COLO668 (cell line): ENCODE results near the gene ASGR2.
"Not testable (repeated sequence)": the region's sequence is repeated elsewhere in the genome, so short reads cannot be mapped to it uniquely, and the experiment has no call there.

Experiments used
- DNase-seq: peaks from one replicate; lab custom pipeline; 2025; ENCODE audit not compliant: unreplicated experiment; lab: John Stamatoyannopoulos, UW

ASGR2 gene, protein sequence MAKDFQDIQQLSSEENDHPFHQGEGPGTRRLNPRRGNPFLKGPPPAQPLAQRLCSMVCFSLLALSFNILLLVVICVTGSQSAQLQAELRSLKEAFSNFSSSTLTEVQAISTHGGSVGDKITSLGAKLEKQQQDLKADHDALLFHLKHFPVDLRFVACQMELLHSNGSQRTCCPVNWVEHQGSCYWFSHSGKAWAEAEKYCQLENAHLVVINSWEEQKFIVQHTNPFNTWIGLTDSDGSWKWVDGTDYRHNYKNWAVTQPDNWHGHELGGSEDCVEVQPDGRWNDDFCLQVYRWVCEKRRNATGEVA

DNA sequence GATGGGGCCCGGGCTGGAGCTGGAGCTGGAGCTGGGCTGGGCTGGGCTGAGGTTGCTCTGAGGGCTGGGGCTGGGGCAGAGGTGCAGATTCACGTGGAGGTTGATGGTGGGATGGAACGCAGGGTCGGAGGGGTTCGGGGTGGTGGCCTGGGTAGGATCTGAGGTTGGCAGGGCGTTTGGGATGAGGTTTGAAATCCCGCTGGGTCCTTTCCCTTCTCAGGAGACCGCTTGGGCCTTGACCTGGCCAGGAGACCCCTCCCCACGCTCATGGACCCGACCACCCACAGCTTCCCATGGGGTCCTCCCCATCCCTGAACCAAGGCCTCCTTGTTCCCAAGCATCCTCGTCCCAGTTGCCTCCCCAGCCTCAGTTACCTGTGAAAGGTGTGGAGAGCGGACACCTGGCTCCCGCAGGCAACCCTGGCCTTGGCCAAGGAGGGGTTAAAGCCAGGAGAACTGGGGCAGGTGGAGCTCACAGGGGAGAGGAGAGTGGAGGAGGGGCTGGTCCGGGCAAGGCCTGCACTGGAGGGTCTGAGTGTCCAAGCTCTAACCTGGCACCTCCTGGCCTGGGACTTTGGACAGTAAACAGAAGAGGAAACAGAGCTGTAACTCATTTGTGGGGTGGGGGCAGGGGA is at the start of gene ASGR2:
TSS of gene ASGR2 (minus strand) at position 582 of the 634 bp plus-strand sequence. CDS start 582 bp downstream, outside the sequence.
- DNase-seq = no peak

DNA sequence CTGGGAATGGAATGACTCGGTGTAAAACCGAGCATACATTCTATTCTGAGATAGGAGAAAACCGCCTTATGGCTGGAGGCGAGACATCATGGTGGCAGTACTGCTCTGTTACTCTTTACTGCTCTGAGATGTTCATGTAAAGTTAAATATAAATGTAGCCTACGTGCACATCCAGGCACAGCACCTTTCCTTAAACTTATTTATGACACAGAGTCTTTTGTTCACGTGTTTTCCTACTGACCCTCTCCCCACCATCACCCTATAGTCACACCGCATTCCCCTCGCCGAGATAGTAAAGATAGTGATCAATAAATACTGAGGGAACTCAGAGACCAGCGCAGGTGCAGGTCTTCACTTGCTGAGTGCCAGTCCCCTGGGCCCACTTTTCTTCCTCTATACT is 44.9 kb upstream of the ASGR2 start:
- not testable (repeated sequence) for DNase-seq

DNA sequence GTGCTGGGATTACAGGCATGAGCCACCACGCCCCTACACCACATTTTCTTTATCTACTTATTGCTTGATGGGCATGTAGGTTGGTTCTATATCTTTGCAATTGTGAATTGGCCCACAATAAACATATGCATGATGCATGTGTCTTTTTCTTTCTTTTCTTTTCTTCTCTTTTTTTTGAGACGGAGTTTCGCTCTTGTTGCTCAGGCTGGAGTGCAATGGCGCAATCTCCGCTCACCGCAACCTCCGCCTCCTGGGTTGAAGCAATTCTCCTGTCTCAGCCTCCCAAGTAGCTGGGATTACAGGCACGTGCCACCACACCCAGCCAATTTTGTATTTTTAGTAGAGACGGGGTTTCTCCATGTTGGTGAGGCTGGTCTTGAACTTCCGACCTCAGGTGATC is 43.8 kb upstream of the ASGR2 start:
- not testable (repeated sequence) for DNase-seq

DNA sequence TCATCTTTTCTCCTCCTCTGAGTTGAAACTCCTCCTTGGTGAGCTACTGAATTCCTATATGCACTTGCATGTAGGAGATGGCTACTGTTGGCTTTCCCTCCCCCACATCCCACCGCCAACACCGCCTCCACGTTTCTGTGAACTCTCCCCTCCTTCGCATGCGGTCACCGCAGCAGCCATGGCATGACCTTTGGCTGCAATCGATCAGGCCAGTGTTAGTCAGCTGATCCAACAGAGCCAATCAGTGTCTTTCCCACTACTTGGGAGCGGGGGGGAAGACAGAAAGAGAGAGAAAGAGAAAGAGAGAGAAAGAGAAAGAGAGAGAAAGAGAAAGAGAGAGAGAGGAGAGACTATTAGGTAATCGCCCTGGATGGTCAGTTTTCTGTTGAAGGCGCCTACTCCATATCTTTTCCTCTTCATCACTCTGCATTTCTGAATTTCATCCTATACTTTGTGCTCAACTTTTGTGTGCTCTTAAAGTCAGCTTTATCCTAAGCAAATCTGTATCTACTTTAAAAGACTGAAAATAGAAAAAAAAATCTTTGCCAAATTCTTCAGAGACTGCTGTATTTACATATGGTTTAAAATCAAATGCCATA is 41.8 kb upstream of the ASGR2 start:
- no peak for DNase-seq

DNA sequence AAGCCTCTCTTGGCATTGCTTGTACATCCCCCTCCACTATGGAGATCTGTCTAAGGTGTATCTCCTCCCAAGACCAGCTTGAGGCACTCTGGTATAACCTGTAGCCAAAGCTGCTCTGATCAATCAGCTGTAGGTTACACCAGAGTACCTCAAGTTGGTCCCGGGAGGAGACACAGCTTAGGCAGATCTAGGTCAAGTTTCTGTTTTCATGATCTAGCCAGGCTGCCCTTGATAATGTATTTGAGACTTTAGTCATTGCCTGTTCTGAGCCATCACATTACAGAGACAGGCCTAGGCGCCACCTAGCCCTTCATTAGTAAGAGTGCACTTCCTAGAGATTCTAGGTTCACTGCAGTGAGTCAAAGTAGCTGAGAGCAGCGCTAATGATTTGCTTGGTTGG is 33.1 kb upstream of the ASGR2 start:
- no peak for DNase-seq

DNA sequence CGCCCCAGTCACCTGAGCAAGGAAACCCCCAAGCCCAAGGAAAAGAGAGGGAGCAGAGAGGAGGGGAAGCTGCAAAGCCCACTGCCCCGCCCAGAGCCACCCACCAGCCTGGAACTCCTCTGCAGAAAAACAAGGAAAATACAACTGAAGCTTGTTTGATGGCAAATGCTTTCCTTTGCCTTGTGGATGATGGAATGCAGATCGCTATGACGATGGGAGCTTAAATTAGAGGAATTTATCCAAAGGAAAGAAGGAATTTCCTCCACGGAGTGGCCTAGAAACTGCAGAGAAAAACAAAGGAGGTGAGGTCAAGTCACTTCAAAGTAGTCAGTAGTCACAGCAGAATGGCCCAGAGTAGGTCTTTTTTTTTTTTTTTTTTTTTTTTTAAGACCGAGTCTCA is 31.5 kb upstream of the ASGR2 start:
- DNase-seq = no peak

DNA sequence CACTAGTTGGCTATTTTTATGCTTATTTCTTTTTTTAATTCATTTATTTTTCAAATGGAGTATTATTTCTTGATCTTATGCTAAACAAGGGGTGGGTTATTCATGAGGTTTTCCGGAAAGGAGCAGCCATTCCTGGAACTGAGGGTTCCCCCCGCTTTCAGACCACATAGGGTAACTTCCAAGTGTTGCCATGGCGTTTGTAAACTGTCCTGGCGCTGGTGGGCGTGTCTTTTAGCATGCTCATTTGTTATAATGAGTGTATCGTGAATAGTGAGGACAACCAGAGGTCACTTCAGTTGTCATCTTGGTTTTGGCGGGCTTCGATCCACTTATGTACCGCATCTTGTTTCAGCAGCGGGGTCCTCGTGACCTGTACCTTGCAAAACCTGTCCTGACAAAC is 29.6 kb upstream of the ASGR2 start:
- no peak for DNase-seq

DNA sequence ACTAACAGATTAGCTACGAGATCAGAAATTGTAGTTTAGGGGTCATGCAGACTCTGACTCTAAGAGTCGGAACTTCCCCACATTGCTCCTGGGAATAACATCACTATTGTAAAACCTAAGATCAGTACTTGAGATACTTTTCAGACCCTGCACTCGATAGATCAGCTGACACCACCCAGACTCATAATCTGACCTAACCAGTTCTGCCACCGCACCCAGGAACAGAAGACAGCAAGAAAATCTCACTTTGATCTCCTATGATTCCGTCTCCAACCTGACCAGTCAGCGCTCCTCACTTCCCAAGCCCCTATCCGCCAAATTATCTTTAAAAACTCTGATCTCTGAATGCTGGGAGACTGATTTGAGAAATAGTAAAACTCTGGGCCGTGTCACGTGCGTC is 27.2 kb upstream of the ASGR2 start:
- DNase-seq = no peak

DNA sequence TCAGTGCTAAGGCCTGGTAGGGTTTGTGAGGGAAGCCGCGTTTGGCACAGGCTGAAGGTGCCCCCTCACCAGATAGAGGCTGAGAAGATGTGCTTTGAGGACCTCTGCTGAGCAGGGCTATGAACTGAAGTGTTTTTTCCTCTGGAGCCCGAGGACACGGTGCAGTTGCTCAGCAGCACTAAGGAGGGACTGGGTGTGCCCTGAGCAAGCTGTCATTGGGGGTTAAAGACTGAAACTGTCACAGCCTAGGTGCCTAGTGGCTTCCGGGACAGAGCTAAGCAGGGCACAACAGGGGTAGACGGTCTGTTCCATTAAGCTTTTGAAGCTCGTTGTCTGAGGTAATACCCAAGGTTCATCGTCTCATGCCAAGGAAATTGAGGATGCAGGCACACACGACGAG is 24.8 kb upstream of the ASGR2 start:
- no peak for DNase-seq

DNA sequence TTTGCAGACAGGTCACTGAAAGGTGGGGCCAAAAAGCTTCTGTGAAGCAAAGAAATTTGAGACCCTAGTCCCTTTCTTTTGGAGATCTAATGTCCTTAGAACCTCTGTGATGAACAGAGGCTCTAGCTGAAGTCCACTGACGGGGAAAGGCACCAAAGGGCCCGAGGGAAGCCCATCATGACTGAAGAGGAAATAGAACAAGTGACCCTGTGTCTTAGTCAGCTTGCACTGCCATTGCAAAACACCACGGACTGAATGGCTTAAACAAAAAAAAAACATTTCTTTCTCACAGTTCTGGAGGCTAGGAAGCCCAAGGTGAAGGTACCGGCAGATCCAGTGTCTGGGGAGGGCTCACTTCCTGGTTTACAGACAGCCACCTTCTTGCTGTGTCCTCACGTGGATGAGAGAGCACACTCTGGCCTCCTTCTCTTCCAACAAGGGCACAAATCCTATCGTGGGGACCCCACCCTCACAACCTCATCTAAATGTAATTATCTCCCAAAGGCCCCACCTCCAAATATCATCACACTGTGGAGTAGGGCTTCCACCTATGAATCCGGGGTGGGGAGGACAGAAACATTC is 24.3 kb upstream of the ASGR2 start:
- DNase-seq = no peak

DNA sequence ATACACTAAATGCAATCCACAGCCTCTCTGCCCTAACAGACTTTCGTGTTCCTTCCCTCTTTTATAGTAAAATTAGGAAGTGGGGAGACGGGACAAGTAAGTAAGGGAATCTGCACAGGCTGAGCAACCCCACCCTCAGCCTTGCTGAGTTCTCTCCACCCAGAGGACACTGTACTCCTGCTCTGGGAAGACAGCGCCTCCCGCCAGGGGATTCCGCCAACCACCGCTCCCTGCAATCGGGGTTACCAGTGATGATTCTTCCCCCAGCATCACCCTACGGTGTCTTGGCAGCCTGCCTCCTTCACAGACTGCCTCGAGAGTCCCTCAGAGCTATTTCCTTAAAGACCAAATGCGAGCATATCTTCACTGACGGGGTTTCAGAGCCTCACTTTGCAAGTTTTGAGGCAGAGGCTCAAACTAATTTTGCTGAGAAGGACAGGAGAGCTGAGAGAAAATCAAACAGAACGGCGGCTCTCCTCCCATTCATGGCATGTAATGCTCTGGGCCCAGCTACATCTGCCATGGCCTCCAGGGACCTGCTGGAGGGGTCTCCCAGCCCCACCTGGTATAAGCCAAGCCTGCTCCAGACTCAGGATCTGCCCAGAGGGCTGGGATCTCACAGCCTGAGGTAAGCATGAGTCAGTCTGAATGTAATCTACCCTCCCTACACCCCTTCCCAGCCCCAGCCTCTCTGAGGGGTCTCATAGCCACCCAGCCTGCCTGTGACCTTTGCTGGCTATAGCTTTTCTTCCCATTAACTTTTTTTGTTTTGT is 22.7 kb upstream of the ASGR2 start:
- no peak for DNase-seq

DNA sequence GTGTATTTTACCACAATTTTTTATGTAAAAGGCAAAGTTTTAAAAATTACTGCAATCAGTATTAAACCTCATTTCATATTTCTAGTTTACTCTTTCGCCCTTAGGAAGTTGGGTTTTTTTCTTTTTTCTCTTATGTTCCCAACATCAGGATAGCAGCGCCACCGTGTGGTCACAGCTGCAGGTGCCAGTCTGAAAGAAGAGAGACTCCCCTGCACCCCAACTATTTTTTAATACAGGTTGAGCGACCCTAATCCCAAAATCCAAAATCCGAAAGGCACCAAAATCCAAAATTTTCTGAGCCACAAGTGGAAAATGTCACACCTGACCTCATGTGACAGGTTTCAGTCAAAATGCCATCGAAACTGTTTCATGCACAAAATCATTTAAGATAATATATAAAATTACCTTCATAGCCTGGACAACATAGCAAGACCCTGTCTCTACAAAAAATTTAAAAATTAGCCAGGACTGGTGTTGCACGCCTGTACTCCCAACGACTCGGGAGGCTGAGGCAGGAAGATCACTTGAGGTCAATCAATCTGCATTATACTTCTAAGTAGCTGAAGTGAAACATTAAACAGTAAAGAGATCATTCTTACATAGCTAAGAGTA is 21.8 kb upstream of the ASGR2 start:
- peak; percentile 51 for DNase-seq

DNA sequence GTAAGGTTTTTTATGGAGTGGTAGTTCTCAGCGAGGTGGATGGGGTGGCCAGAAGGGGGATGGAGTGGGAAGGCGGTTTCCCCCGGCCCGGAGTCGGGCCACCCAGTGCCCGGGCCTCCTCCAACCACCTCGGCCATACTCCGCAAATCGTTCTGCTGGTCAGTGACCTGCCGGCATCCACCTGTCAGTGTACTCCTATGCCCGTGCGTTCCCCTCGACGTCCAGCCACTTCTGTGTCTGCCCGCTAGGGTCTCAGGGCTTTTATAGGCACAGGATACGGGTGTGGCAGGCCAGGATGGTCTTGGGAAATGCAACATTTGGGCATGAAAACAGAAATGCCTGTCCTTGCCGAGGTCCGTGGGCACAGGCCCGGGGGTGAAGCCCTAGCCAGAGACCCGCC is 19.3 kb upstream of the ASGR2 start:
- DNase-seq = no peak

DNA sequence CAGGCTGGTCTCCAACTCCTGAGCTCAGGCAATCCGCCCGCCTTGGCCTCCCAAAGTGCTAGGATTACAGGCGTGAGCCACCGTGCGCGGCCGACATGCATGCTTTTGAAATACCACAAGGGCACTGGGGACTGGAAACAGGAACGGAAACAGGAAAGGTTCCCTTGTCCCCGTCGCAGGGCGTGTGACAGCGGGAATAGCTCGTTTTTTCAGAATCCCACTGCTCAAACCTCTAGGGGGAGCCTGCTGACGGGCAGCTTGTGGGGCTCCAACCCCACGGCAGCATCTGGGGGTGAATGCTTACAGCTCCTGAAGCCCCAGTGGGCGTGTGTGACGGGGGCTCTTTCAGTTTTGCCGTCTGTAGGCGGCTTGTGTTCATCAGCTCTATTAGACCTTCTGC is 18.8 kb upstream of the ASGR2 start:
- no peak for DNase-seq

DNA sequence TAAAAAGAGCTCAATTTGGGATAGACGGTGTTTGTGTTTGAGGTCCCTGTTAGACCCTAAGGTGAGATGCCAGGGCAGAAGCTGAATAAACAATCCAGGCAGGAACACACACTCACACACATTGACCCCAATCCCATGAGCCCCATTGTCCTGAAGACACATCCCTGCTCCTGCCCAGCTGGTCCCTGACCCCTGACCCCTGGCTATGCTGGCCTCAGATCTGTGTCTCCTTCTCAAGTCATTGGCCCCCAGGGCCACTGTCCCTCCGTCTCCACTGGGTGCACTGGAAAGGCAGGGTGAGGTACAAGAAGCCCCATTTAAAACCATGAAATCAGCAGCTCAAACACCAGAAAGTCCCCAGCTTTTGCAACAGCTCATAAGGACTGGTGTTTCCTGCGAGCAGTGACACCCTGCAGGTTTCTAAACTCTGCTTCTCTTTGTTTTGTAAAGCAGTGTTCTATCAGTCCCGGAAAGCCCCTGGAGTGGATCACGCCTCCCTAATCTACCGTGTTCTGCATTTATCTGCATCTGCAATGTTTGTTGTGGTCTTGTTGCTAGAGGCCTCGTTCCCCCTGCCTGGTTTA is 18.0 kb upstream of the ASGR2 start:
- no peak for DNase-seq

DNA sequence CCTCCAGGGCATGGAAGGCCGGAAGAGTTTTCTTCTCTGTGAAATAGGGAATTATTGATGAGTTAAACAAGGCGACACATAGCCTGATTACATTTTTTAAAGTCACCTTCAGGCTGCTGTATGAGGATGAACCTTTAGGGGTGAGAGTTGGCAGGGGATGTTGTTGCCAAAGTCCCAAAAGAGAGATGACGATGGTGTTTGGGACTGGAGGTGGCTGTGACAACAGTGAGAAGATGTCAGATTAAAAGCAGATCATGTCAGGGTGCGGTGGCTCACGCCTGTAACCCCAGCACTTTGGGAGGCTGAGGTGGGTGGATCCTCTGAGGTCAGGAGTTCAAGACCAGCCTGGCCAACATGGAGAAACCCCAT is 16.8 kb upstream of the ASGR2 start:
- DNase-seq = no peak

DNA sequence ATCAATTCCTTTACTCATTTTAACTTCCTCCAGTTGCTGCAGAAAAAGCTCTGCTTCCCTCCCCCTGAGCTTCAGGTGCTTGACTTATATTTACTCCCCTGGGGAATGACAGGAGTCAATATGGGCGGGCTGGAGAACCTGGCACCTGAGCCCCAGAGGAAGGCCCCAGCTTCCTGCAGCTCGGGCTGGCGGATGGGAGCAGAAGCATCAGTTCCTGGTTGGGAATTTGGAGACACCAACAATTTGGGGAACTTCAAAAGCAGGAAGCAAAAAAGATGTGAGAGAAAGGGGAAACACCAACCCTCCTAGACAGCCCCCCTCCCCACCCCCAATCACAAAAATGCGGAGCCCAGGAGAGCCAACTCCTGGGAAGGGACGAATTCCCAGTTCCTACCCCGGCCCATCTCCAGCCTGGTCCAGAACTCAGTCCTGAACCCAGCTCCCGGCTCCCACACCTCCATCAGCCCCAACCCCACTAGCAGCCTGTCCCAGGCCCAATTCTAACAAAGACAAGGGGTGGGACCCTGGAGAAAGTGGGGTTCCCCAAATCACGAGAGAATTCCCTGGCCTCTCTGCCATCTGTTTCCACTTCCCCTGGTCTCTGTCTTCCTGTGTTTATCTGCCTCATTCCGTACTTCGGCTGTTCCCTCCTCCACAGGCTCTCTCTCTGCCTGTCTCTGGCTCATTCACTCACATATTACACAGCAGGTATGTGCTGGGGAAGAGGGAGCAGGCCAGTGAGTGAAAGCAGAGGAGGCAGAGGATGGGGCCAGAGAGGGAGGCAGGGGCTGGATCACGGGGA is 16.2 kb upstream of the ASGR2 start:
- no peak for DNase-seq

DNA sequence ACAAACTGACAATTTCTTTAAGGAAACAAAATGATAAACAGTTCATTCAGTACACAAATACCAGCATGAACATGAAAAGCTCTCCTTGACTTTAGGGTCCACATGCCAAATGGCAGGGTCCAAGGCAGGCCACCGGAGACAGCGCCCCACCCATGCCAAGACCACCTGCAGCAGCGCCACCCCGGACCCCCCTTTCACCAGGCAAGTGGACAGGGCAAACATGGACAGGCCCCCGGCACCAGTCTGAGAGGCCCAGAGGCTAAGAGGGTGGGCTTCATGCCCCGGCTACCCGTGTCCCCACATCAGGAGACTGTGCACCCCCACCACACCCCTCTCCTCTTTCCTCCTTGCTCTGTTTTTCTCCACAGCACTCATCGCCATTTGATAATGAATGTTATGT is 14.7 kb upstream of the ASGR2 start:
- no peak for DNase-seq

DNA sequence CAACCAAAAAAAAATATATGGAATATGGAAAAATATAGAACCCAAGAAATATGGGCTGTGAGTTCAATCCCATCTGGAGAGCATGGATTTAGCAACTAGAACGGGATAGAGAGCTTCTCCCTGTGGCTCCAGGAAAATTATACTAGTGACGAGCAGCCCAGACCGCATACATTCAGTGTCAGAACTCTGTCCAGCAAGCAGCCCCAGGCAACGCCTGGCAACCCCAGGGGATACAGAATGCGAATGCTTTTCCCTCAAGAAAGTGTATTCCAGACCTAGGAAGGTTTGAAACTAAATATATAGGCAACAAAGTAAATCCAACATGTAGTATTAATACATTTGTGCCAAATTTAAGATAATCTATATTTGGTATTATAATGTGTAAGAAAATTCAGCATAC is 13.5 kb upstream of the ASGR2 start:
- DNase-seq = no peak

DNA sequence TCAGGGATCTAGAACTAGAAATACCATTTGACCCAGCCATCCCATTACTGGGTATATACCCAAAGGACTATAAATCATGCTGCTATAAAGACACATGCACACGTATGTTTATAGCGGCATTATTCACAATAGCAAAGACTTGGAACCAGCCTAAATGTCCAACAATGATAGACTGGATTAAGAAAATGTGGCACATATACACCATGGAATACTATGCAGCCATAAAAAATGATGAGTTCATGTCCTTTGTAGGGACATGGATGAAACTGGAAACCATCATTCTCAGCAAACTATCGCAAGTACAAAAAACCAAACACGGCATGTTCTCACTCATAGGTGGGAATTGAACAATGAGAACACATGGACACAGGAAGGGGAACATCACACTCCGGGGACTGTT is 12.9 kb upstream of the ASGR2 start:
- DNase-seq = not testable (repeated sequence)
